A673 (cell line): ENCODE results near the gene RNF8. TPM values are rescaled to one million over a fixed set of nuclear protein-coding genes. Genes with fewer than 3 reads are reported as not detected.
"Not testable (repeated sequence)": the region's sequence is repeated elsewhere in the genome, so short reads cannot be mapped to it uniquely, and the experiment has no call there.

ENCODE experiments used
- BruUV-seq: library from RNA; stranded (reverse); fragments of 400-500 nt; replicated peaks from 2 replicates; lab custom pipeline; 2021; lab: Mats Ljungman, UMichigan
- CTCF ChIA-PET: fragments of 300-600 bp; sonication (Branson Sonifier 250); formaldehyde crosslinking; loops from one replicate; lab custom pipeline; 2022; ENCODE audit warnings: antibody characterized with exemption; lab: Charles Lee
- POLR2A ChIA-PET: fragments of 300-600 bp; sonication (Branson Sonifier 250); formaldehyde crosslinking; loops from one replicate; lab custom pipeline; 2022; ENCODE audit warnings: antibody characterized with exemption; ENCODE audit not compliant: low non-redundant PET; lab: Charles Lee
- DNase-seq: peaks from one replicate; pipeline ENCODE4 v3.0.0-alpha.2; 2015; ENCODE audit warnings: low spot score
- H3K27ac ChIP-seq: fragments of 200-600 bp; sonication (generic); 2 replicates; pipeline ENCODE4 v1.5.1; 2016; ENCODE audit warnings: mixed run types, low read depth, mild to moderate bottlenecking, mixed read lengths, antibody characterized with exemption, low read length; ENCODE audit not compliant: poor library complexity, severe bottlenecking
- H3K27me3 ChIP-seq: fragments of 200-600 bp; sonication (generic); replicated peaks from 2 replicates; pipeline ENCODE4 v1.6.1; 2017; ENCODE audit warnings: mixed run types, low read depth, mild to moderate bottlenecking, mixed read lengths, antibody characterized with exemption, low read length; ENCODE audit not compliant: insufficient read depth, poor library complexity
- H3K36me3 ChIP-seq: fragments of 200-600 bp; sonication (generic); 2 replicates; pipeline ENCODE4 v1.6.1; 2016; ENCODE audit warnings: mixed run types, mild to moderate bottlenecking, mixed read lengths, antibody characterized with exemption, low read length; ENCODE audit not compliant: insufficient read depth, poor library complexity, severe bottlenecking
- H3K4me1 ChIP-seq: fragments of 200-600 bp; sonication (generic); 2 replicates; pipeline ENCODE4 v1.6.1; 2017; ENCODE audit warnings: mixed run types, mild to moderate bottlenecking, mixed read lengths, antibody characterized with exemption, low read length; ENCODE audit not compliant: insufficient read depth, poor library complexity, severe bottlenecking
- H3K4me3 ChIP-seq: fragments of 200-600 bp; sonication (generic); 2 replicates; pipeline ENCODE4 v1.5.1; 2016; ENCODE audit warnings: low read depth, mixed run types, mild to moderate bottlenecking, mixed read lengths, low read length; ENCODE audit not compliant: poor library complexity, severe bottlenecking
- H3K9me3 ChIP-seq: fragments of 200-600 bp; sonication (generic); 2 replicates; pipeline ENCODE4 v1.6.1; 2016; ENCODE audit warnings: mixed run types, low read depth, mild to moderate bottlenecking, mixed read lengths, antibody characterized with exemption, low read length; ENCODE audit not compliant: poor library complexity, severe bottlenecking
- CTCF ChIP-seq: fragments of 300-800, 200-600 bp; sonication (generic); conservative IDR thresholded peaks from 2 replicates; pipeline ENCODE4 v1.5.1; 2017; ENCODE audit warnings: low read depth, mild to moderate bottlenecking, antibody characterized with exemption, low read length, moderate library complexity, mixed read lengths
- EZH2 ChIP-seq: fragments of 200-600 bp; sonication (generic); IDR thresholded peaks from 2 replicates; pipeline ENCODE4 v1.6.1; 2017; ENCODE audit warnings: borderline replicate concordance, low read depth, mild to moderate bottlenecking, mixed read lengths, antibody characterized with exemption, low read length; ENCODE audit not compliant: poor library complexity, severe bottlenecking
- intact Hi-C: fragments of 100-400 bp; cut with micrococcal nuclease; formaldehyde crosslinking; loops from one replicate; pipeline ENCODE4 v1.10.0; 2022; ENCODE audit not compliant: unreplicated experiment
- total RNA-seq: library from RNA; stranded (reverse); gene quantifications from 2 replicates; pipeline ENCODE4 v1.2.3, GENCODE V29; 2021

Gene RNF8
- total RNA-seq, 1 experiment from 2014 or later: 25.6 TPM

GRCh38 chr6:37399131-37399530, 45.3 kb downstream of the RNF8 start:
- H3K27ac ChIP-seq: no peak overlapping the region
- no peaks in the 10 kb centered on the region for H3K27me3 ChIP-seq
- H3K4me1 ChIP-seq: no peaks in the 10 kb centered on the region
- intact Hi-C loops: no loop called here
- POLR2A ChIA-PET: interaction anchor here (0.6 kb wide), 1 partner anchor 426 kb away, joined by 3 read pairs; no protein-coding TSS in a partner anchor
- no peaks in the 10 kb centered on the region for H3K36me3 ChIP-seq
- no peak for TF ChIP-seq CTCF
- TF ChIP-seq EZH2: no peak
- H3K9me3 ChIP-seq: no peaks in the 10 kb centered on the region
- H3K4me3 ChIP-seq: no peak overlapping the region
- DNase-seq: no peak
- CTCF ChIA-PET: no interaction called here
- BruUV-seq: no TSS peak

GRCh38 chr6:37399795-37400490, 46.2 kb downstream of the RNF8 start:
- Histone ChIP-seq H3K4me1 (no peaks in the 10 kb centered on the region), H3K27ac (no peak overlapping the region), H3K9me3 (no peaks in the 10 kb centered on the region), H3K4me3 (no peak overlapping the region), H3K27me3 (no peaks in the 10 kb centered on the region), H3K36me3 (no peaks in the 10 kb centered on the region)
- BruUV-seq: no TSS peak
- ChIA-PET POLR2A (no interaction called here), CTCF (no interaction called here)
- no peak for TF ChIP-seq CTCF
- no peak for TF ChIP-seq EZH2
- intact Hi-C loops: no loop called here
- DNase-seq: no peak

GRCh38 chr6:37401658-37402057, 47.9 kb downstream of the RNF8 start:
- POLR2A ChIA-PET, H3K4me1 ChIP-seq, BruUV-seq, H3K4me3 ChIP-seq, intact Hi-C loops, H3K27ac ChIP-seq, DNase-seq, CTCF ChIA-PET, H3K9me3 ChIP-seq, H3K36me3 ChIP-seq, H3K27me3 ChIP-seq: not testable (repeated sequence)
